Gastrocnemius medialis (tissue), 4 donors: ENCODE results near the gene COP1.

Source experiments
- CTCF ChIP-seq, 5 experiments: fragments of 450-650 bp in 3 of 5; fragments of 200-600 bp in 2 of 5; sonication (generic) in 2 of 5; IDR thresholded peaks in 4 of 5; conservative IDR thresholded peaks in 1 of 5; 1 replicate in 4 of 5; 2 replicates in 1 of 5; pipeline ENCODE4 v1.5.1; 2016 to 2019; ENCODE audit warnings: antibody characterized with exemption in 5 of 5, mild to moderate bottlenecking in 3 of 5, moderate library complexity in 3 of 5
- POLR2A ChIP-seq, 2 donors: fragments of 450-650 bp; IDR thresholded peaks; one replicate each; pipeline ENCODE4 v1.6.1; 2017; ENCODE audit warnings: antibody characterized with exemption in 2 of 2, mild to moderate bottlenecking in 2 of 2, moderate library complexity in 2 of 2

GRCh38 chr1:176193023-176193422 is 14.1 kb downstream of the COP1 start:
- TF ChIP-seq CTCF (IDR thresholded peaks at IDR 0.05 in 4 of 5, conservative IDR thresholded peaks at IDR 0.05 in 1 of 5) (no peak), POLR2A (IDR thresholded peaks at IDR 0.05) (no peak)
